ENCODE measurements around the gene ANKS4B. TPM values are rescaled to one million over a fixed set of nuclear protein-coding genes. Genes with fewer than 3 reads are reported as not detected.

ANKS4B gene
- total RNA-seq, 1 experiment from 2014 or later: not detected

- in situ Hi-C loops (cut with HindIII; ENCODE audit: low pct_unique_long_range_greater_than_20kb, low sequenced_read_pairs): no loop called here
- DNase-seq (ENCODE audit: low read depth, low spot score): no peak
Measured at GRCh38 chr16:21208446-21209230, 24.9 kb upstream of the ANKS4B start.

- no peak for DNase-seq (ENCODE audit: low read depth, low spot score)
- in situ Hi-C loops (cut with HindIII; ENCODE audit: low pct_unique_long_range_greater_than_20kb, low sequenced_read_pairs): no loop called here
Measured at GRCh38 chr16:21211486-21211885, 22.0 kb upstream of the ANKS4B start, which contains the start of gene ZP2. Gene ZP2, minus strand, starts transcription at chr16:21211574. Its CDS starts 27 bp downstream, at chr16:21211547.

DNA sequence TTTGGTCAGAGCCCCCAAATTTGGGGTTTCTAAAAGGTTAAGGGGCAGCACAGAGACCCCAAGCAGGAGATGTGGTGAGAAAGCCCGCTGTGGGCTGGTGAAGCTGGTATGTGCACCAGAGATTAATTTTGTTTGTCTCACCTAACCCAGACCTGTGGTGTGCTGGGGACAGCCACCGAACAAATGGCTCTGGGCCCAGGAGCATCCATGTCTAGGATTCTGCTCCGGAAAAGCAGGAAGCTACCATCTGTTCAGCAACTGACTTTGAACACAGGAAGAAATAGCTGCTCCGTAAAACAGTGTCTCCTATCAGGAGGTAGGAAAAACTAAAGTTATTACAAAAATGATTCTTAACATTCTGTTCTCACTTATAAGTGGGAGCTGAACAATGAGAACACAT lies 19.4 kb upstream of the ANKS4B start:
- in situ Hi-C loops (cut with HindIII; ENCODE audit: low pct_unique_long_range_greater_than_20kb, low sequenced_read_pairs): no loop called here
- DNase-seq (ENCODE audit: low read depth, low spot score): no peak

- no peak for DNase-seq (ENCODE audit: low read depth, low spot score)
- in situ Hi-C loops (cut with HindIII; ENCODE audit: low pct_unique_long_range_greater_than_20kb, low sequenced_read_pairs): no loop called here
Measured at GRCh38 chr16:21217121-21217520, 16.4 kb upstream of the ANKS4B start.

- in situ Hi-C loops (cut with HindIII; ENCODE audit: low pct_unique_long_range_greater_than_20kb, low sequenced_read_pairs): no loop called here
- DNase-seq (ENCODE audit: low read depth, low spot score): no peak
Measured at GRCh38 chr16:21218153-21218552, 15.3 kb upstream of the ANKS4B start.

GRCh38 chr16:21219551-21219950 lies 13.9 kb upstream of the ANKS4B start:
- DNase-seq (ENCODE audit: low read depth, low spot score): no peak
- in situ Hi-C loops (cut with HindIII; ENCODE audit: low pct_unique_long_range_greater_than_20kb, low sequenced_read_pairs): no loop called here

DNA sequence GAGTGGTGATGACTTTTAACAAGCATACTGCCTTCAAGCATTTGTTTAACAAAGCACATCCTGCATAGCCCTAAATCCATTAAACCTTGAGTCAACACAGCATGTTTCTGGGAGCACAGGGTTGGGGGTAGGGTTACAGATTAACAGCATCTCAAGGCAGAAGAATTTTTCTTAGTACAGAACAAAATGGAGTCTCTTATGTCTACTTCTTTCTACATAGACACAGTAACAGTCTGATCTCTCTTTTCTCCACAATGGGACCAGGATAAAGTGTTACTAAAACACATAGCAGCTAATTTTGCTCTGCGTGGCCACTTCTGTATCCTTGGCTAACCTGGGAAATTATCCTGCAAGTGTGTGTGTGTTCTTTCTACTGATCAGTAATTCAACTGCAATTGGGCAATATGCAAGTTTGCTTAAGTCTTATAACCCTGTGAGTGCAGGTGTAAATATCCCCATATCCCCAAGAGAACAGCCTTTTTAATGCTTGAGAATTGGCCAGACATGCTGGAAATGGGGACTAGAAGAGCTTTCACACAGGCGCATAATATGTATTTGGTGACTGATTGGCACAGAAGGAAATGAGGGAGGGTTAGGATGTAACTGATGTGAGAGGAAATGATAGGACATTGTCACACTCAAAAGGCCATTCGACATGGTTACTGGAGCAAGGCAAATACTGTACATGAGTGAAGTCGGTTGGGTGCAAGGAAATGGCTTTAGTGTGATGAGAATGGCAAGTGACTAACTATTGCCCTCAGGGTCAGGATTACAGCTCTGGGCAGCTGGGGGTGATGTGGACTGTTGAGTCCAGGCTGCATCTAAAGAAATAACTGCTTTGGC lies 10.8 kb upstream of the ANKS4B start:
- in situ Hi-C loops (cut with HindIII; ENCODE audit: low pct_unique_long_range_greater_than_20kb, low sequenced_read_pairs): no loop called here
- no peak for DNase-seq (ENCODE audit: low read depth, low spot score)

- in situ Hi-C loops (cut with HindIII; ENCODE audit: low pct_unique_long_range_greater_than_20kb, low sequenced_read_pairs): no loop called here
- DNase-seq (ENCODE audit: low read depth, low spot score): no peak
Measured at GRCh38 chr16:21223787-21224186, 9.7 kb upstream of the ANKS4B start.

DNA sequence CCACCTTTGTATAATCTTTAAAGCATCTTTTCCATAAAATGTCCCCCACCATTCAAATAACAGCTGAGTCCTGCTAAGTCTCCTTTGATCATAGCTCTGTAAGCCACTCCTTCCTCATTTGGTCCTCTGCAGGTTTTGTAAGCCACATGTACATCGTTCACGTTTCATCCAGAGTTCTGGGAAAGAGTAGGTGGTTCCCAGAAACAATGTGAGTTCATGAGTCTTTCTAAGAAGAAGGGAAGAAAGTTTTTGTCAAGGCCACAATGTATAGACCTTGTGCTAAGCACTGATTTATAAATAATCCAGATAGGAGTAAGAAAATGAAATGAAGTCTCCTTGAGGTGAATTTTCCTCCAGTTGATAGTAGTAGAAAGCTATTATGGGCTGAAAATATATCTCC lies 8.7 kb upstream of the ANKS4B start:
- DNase-seq (ENCODE audit: low read depth, low spot score): no peak
- in situ Hi-C loops (cut with HindIII; ENCODE audit: low pct_unique_long_range_greater_than_20kb, low sequenced_read_pairs): no loop called here

DNA sequence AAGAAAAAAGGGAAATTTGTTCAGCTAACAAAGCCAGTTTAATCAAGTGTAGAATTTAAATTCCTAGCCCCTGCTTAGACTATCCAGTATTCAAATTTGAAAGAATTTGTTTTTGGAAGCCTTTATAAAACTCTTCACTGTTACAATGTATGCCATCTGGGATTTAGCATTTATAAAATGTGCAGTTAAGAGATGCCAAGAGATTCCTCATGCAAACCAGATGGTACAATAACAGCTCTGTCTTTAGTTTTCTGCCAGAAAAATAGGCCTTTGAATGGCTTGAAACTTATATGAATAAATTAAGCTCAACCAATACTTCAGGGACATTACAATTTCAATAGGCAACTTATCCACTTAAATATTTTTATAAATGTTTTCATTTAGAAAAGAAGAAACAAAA lies 6.8 kb upstream of the ANKS4B start:
- in situ Hi-C loops (cut with HindIII; ENCODE audit: low pct_unique_long_range_greater_than_20kb, low sequenced_read_pairs): no loop called here
- DNase-seq (ENCODE audit: low read depth, low spot score): peak; percentile 73

- no peak for DNase-seq (ENCODE audit: low read depth, low spot score)
- in situ Hi-C loops (cut with HindIII; ENCODE audit: low pct_unique_long_range_greater_than_20kb, low sequenced_read_pairs): no loop called here
Measured at GRCh38 chr16:21227866-21228265, 5.6 kb upstream of the ANKS4B start.

- no peak for DNase-seq (ENCODE audit: low read depth, low spot score)
- in situ Hi-C loops (cut with HindIII; ENCODE audit: low pct_unique_long_range_greater_than_20kb, low sequenced_read_pairs): no loop called here
Measured at GRCh38 chr16:21228361-21228872, 5.1 kb upstream of the ANKS4B start.

DNA sequence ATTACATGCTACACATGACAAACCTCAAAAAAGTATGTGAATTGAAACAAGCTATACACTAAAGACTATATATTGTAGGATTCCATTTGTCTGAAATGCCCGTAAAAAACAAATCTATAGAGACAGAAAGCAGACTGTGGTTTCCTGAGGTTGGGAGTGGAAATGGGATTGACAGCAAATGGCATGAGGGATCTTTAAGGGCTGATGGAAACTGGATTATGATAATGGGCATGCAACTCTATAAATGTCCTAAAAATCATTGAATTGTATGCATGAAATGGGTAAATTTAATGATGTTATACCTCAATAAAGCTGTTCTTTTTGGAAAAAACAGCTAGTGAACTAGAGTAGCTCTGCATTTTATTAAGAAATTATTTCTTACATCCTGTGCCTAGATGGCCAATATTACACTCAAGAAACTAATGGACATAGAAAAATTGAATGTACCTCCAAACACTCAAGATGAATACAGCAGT lies 416 bp upstream of the ANKS4B start:
- no peak for DNase-seq (ENCODE audit: low read depth, low spot score)
- in situ Hi-C loops (cut with HindIII; ENCODE audit: low pct_unique_long_range_greater_than_20kb, low sequenced_read_pairs): no loop called here

- no peak for DNase-seq (ENCODE audit: low read depth, low spot score)
- in situ Hi-C loops (cut with HindIII; ENCODE audit: low pct_unique_long_range_greater_than_20kb, low sequenced_read_pairs): no loop called here
Measured at GRCh38 chr16:21235199-21235585, 1.7 kb downstream of the ANKS4B start.

GRCh38 chr16:21236831-21237230 lies 3.3 kb downstream of the ANKS4B start:
- in situ Hi-C loops (cut with HindIII; ENCODE audit: low pct_unique_long_range_greater_than_20kb, low sequenced_read_pairs): no loop called here
- no peak for DNase-seq (ENCODE audit: low read depth, low spot score)

- no peak for DNase-seq (ENCODE audit: low read depth, low spot score)
- in situ Hi-C loops (cut with HindIII; ENCODE audit: low pct_unique_long_range_greater_than_20kb, low sequenced_read_pairs): no loop called here
Measured at GRCh38 chr16:21239646-21240045, 6.1 kb downstream of the ANKS4B start.

- DNase-seq (ENCODE audit: low read depth, low spot score): no peak
- in situ Hi-C loops (cut with HindIII; ENCODE audit: low pct_unique_long_range_greater_than_20kb, low sequenced_read_pairs): no loop called here
Measured at GRCh38 chr16:21242756-21243155, 9.3 kb downstream of the ANKS4B start.

GRCh38 chr16:21244518-21245215 lies 11.2 kb downstream of the ANKS4B start:
- no peak for DNase-seq (ENCODE audit: low read depth, low spot score)
- in situ Hi-C loops (cut with HindIII; ENCODE audit: low pct_unique_long_range_greater_than_20kb, low sequenced_read_pairs): no loop called here

Measured in SK-MEL-5 (cell line).